K562 (cell line): ENCODE data around the gene CTDSPL. TPM values are rescaled to one million over a fixed set of nuclear protein-coding genes. Genes with fewer than 3 reads are reported as not detected.

Source experiments
- CREB1 ChIP-seq, 2 experiments: sonication (generic) in 1 of 2; formaldehyde crosslinking in 1 of 2; IDR thresholded peaks; 2 replicates each; pipeline versions ENCODE4 v1.6.1 to v1.8.0; 2012 to 2022; ENCODE audit warnings: inconsistent platforms in 1 of 2, mild to moderate bottlenecking in 1 of 2, missing genetic modification reagents in 1 of 2, moderate library complexity in 1 of 2
- E4F1 ChIP-seq: fragments of 250-450 bp; sonication (Bioruptor Pico); IDR thresholded peaks from 2 replicates; pipeline ENCODE4 v1.5.0; 2021; ENCODE audit warnings: mild to moderate bottlenecking, borderline replicate concordance
- ELF2 ChIP-seq: fragments of 250-450 bp; sonication (Bioruptor Pico); IDR thresholded peaks from 2 replicates; pipeline ENCODE4 v1.5.0; 2021; ENCODE audit warnings: mild to moderate bottlenecking
- EP300 ChIP-seq: IDR thresholded peaks from 2 replicates; pipeline ENCODE4 v1.6.1; 2012; ENCODE audit warnings: low read length, improper control_type of control experiment
- HIVEP1 ChIP-seq: fragments of 250-450 bp; sonication (Bioruptor Pico); IDR thresholded peaks from 2 replicates; pipeline ENCODE4 v1.4.0; 2020; ENCODE audit warnings: mild to moderate bottlenecking
- KDM2B ChIP-seq: fragments of 250-450 bp; sonication (Bioruptor Pico); IDR thresholded peaks from 2 replicates; pipeline ENCODE4 v1.8.0; 2021; ENCODE audit warnings: mild to moderate bottlenecking, moderate library complexity
- LCOR ChIP-seq: sonication (generic); formaldehyde crosslinking; IDR thresholded peaks from 2 replicates; pipeline ENCODE4 v1.8.0; 2022; ENCODE audit warnings: mild to moderate bottlenecking, missing genetic modification reagents
- MAZ ChIP-seq, 2 experiments: fragments of 450-650 bp in 1 of 2; sonication (generic) in 1 of 2; formaldehyde crosslinking; IDR thresholded peaks in 1 of 2; conservative IDR thresholded peaks in 1 of 2; 2 replicates each; pipeline versions ENCODE4 v1.4.0 to v1.5.0; 2020; ENCODE audit warnings: mild to moderate bottlenecking in 1 of 2, missing genetic modification reagents in 1 of 2
- MYNN ChIP-seq, 2 experiments: sonication (generic); formaldehyde crosslinking in 1 of 2; IDR thresholded peaks; 2 replicates each; pipeline versions ENCODE4 v1.5.0 to v1.6.1; 2016 to 2020; ENCODE audit warnings: antibody characterized with exemption in 1 of 2, missing genetic modification reagents in 1 of 2
- NRF1 ChIP-seq, 2 experiments: fragments of 450-650 bp; IDR thresholded peaks in 1 of 2; conservative IDR thresholded peaks in 1 of 2; 2 replicates each; pipeline ENCODE4 v1.6.1; 2014; ENCODE audit warnings: mild to moderate bottlenecking in 2 of 2
- PCBP2 ChIP-seq: fragments of 200-400 bp; formaldehyde crosslinking; IDR thresholded peaks from 2 replicates; pipeline ENCODE4 v1.6.1; 2018; ENCODE audit warnings: low read length, low read depth, mild to moderate bottlenecking, moderate library complexity; ENCODE audit not compliant: poor library complexity, severe bottlenecking
- POLR2G ChIP-seq: fragments of 200-400 bp; formaldehyde crosslinking; IDR thresholded peaks from 2 replicates; pipeline ENCODE4 v1.6.1; 2017; ENCODE audit warnings: low read depth, mild to moderate bottlenecking, antibody characterized with exemption, low read length, moderate library complexity
- SNRNP70 ChIP-seq: fragments of 200-400 bp; formaldehyde crosslinking; optimal IDR thresholded peaks from 2 replicates; pipeline ENCODE3; 2017; ENCODE audit warnings: low read depth, low read length
- SOX6 ChIP-seq: fragments of 450-650 bp; IDR thresholded peaks from 2 replicates; pipeline ENCODE4 v1.6.1; 2014; ENCODE audit warnings: mild to moderate bottlenecking
- SUPT5H ChIP-seq: fragments of 450-650 bp; IDR thresholded peaks from 2 replicates; pipeline ENCODE4 v1.6.1; 2016
- THAP7 ChIP-seq: fragments of 250-450 bp; sonication (Bioruptor Pico); IDR thresholded peaks from 2 replicates; pipeline ENCODE4 v1.5.0; 2021
- XRCC5 ChIP-seq: fragments of 200-400 bp; formaldehyde crosslinking; IDR thresholded peaks from 2 replicates; pipeline ENCODE4 v1.6.1; 2017; ENCODE audit warnings: low read depth, mild to moderate bottlenecking, low read length
- ZBTB26 ChIP-seq: fragments of 450-650 bp; formaldehyde crosslinking; IDR thresholded peaks from 2 replicates; pipeline ENCODE4 v1.4.0; 2022; ENCODE audit warnings: missing genetic modification characterization
- ZEB2 ChIP-seq: fragments of 450-650 bp; IDR thresholded peaks from 2 replicates; pipeline ENCODE4 v1.6.1; 2016
- ZNF282 ChIP-seq: sonication (generic); formaldehyde crosslinking; IDR thresholded peaks from 2 replicates; pipeline ENCODE4 v1.8.1; 2023; ENCODE audit warnings: missing genetic modification reagents
- ZNF583 ChIP-seq: fragments of 250-450 bp; sonication (Bioruptor Pico); IDR thresholded peaks from 2 replicates; pipeline ENCODE4 v1.4.0; 2020
- polyA plus RNA-seq, 8 experiments: library from polyadenylated mRNA; depleted of rRNA in 4 of 8; stranded (reverse) in 5 of 8; unstranded in 3 of 8; fragments of >200 nt; fragmentation: Nextera tagmentation in 2 of 8; fragmentation: Illumina TruSeq in 1 of 8; extraction: Ambion mirVana in 2 of 8; extraction: Trizol in 1 of 8; gene quantifications; 2 replicates each; pipeline versions ENCODE4 v1.2.1 to v1.2.3, GENCODE V29; 2011 to 2014; ENCODE audit warnings: inconsistent platforms in 1 of 8, missing spikeins in 1 of 8
- total RNA-seq, 7 experiments: library from RNA; depleted of rRNA in 6 of 7; stranded (reverse); fragments of >200 nt in 6 of 7; fragmentation: Illumina TruSeq in 2 of 7; extraction: Trizol in 2 of 7; gene quantifications; 2 replicates each; pipeline versions ENCODE4 v1.2.1 to v1.2.3, GENCODE V29; 2011 to 2021; ENCODE audit warnings: low replicate concordance in 1 of 7

CTDSPL gene
- total and polyA plus RNA-seq, 9 of the 15 experiments (the other 6 are each of a cell fraction or from before 2014, with no cell fraction given) = 5.1 to 19.3 (median 11.3) TPM

- TF ChIP-seq ZNF282 (no peak), HIVEP1 (CRISPR knock-in tag) (no peak), MAZ (CRISPR knock-in tag; conservative IDR thresholded peaks at IDR 0.05 in 1 of 2, IDR thresholded peaks at IDR 0.05 in 1 of 2) (no peak), SNRNP70 (no peak), XRCC5 (0 out of 2 replicates have a peak, but pooled peaks have one; percentile 55), ELF2 (CRISPR knock-in tag) (peak; percentile 42; the same call in 1 of the 2 replicates), EP300 (0 out of 2 replicates have a peak, but pooled peaks have one; percentile 34), KDM2B (no peak), SOX6 (no peak), THAP7 (no peak), PCBP2 (no peak), ZEB2 (peak; percentile 82), ZBTB26 (CRISPR knock-in tag) (no peak), NRF1 (conservative IDR thresholded peaks at IDR 0.05 in 1 of 2, IDR thresholded peaks at IDR 0.05 in 1 of 2) (0 out of 4 replicates have a peak, but pooled peaks of 1 of the 2 experiments have one; percentile 16), CREB1 (IDR thresholded peaks at IDR 0.05) (no peak), CREB1 (CRISPR knock-in tag; IDR thresholded peaks at IDR 0.05) (no peak), MYNN (IDR thresholded peaks at IDR 0.05) (no peak), MYNN (CRISPR knock-in tag; IDR thresholded peaks at IDR 0.05) (no peak), ZNF583 (CRISPR knock-in tag) (0 out of 2 replicates have a peak, but pooled peaks have one; percentile 10), LCOR (no peak), E4F1 (CRISPR knock-in tag) (no peak), SUPT5H (peak; percentile 23), POLR2G (0 out of 2 replicates have a peak, but pooled peaks have one; percentile 35)
These were observed 158.1 kb downstream of the CTDSPL start (continued) for GRCh38 chr3:38019658-38020341.
